Activated naive CD8-positive, alpha-beta T cell treated with anti-CD3 and anti-CD28 coated beads, Interleukin-2, amount 50 U/mL, for 24 hours (primary cell): ENCODE data around the gene ANKRD29.
A peak's percentile ranks its signal among the peaks of the same experiment; 100 is the strongest.

Source experiments
- ATAC-seq: fragments of 150-1000 bp; cut with Tn5 transposase; one replicate; pipeline ENCODE4 v1.10.0; 2021
- DNase-seq: peaks from one replicate; pipeline ENCODE4 v3.0.0; 2021
- H3K27ac Mint-ChIP-seq: one replicate; pipeline ENCODE4 v1.8.0; 2021; ENCODE audit warnings: mild to moderate bottlenecking, mixed read lengths
- H3K27me3 Mint-ChIP-seq: one replicate; pipeline ENCODE4 v1.8.0; 2021; ENCODE audit warnings: mixed read lengths
- H3K36me3 Mint-ChIP-seq: one replicate; pipeline ENCODE4 v1.8.0; 2021; ENCODE audit warnings: low read depth, mixed read lengths
- H3K4me1 Mint-ChIP-seq: one replicate; pipeline ENCODE4 v1.8.0; 2021; ENCODE audit warnings: mixed read lengths
- H3K4me3 Mint-ChIP-seq: one replicate; pipeline ENCODE4 v1.8.0; 2021; ENCODE audit warnings: mild to moderate bottlenecking, moderate library complexity, mixed read lengths
- H3K9me3 Mint-ChIP-seq: one replicate; pipeline ENCODE4 v1.8.0; 2021; ENCODE audit warnings: mixed read lengths

ANKRD29 gene

DNA sequence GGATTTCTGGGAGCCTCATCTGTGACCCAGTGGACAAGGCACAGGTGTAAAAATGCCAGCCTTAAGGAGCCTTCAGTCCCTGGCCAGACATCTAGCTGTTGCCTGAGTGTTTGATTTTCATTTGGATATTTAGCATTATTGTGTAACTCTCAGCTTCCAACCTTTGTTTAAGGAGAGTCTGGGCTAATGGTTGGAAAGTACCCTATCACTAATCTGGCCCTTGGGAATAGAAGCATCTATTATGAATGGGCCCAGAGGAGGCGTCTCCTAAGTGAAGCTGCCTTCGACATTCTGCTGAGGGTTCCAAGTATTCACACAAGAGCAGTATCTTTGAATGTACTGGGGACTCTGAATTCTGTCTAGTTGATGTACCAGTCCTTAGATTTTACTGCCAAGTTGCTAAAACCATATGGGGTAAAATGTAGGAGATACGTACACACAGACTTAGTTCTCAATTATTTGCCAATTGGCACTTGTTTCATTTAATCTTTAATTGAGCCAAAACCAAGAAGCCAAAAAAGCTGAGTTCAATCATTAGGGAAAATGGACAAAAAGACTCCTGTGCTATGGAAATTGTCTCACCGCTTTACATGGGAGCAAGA lies 7.2 kb upstream of the ANKRD29 start:
- Mint-ChIP-seq H3K27ac (no peak overlapping the region), H3K4me1 (peaks cover 10% of the 10 kb centered on the region), H3K4me3 (no peak overlapping the region), H3K36me3 (no peaks in the 10 kb centered on the region), H3K27me3 (peaks cover 3% of the 10 kb centered on the region), H3K9me3 (no peaks in the 10 kb centered on the region)
- no peak for ATAC-seq
- no peak for DNase-seq

- Mint-ChIP-seq H3K27ac (no peak overlapping the region), H3K4me1 (peaks cover 10% of the 10 kb centered on the region), H3K27me3 (peaks cover 8% of the 10 kb centered on the region)
Observed at GRCh38 chr18:23669202-23669766, 6.6 kb upstream of the ANKRD29 start.

GRCh38 chr18:23668731-23669130 lies 6.0 kb upstream of the ANKRD29 start:
- Mint-ChIP-seq H3K4me3 (no peak overlapping the region), H3K36me3 (no peaks in the 10 kb centered on the region), H3K4me1 (peaks cover 6% of the 10 kb centered on the region), H3K27ac (no peak overlapping the region), H3K9me3 (no peaks in the 10 kb centered on the region), H3K27me3 (peaks cover 8% of the 10 kb centered on the region)
- DNase-seq (no peak), ATAC-seq (no peak)

More at GRCh38 chr18:23669202-23669766, 6.6 kb upstream of the ANKRD29 start:
- Mint-ChIP-seq H3K4me3 (no peak overlapping the region), H3K36me3 (no peaks in the 10 kb centered on the region), H3K9me3 (no peaks in the 10 kb centered on the region)
- no peak for ATAC-seq
- DNase-seq = no peak

DNA sequence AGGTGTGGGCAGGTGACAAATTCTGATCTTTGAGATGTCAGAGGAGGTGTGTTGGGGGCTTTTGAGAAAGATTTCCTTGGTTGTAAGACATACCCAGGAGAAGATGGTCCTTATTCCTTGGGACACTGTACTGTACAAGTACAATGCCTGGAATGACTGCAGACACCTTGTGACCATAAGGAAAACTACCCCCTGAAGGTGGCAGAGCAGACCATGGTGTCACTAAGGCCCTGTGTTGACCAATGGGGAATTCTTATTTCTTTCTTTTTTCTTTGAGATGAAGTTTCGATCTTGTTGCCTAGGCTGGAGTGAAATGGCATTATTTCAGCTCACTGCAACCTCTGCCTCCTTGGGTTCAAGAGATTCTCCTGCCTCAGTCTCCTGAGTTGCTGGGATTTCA lies 4.4 kb upstream of the ANKRD29 start:
- H3K4me3 Mint-ChIP-seq = no peak overlapping the region
- H3K36me3 Mint-ChIP-seq = peaks cover 2% of the 10 kb centered on the region
- H3K27me3 Mint-ChIP-seq = peaks cover 18% of the 10 kb centered on the region
- ATAC-seq = no peak
- H3K27ac Mint-ChIP-seq = no peak overlapping the region
- no peaks in the 10 kb centered on the region for H3K9me3 Mint-ChIP-seq
- no peak for DNase-seq
- H3K4me1 Mint-ChIP-seq = peaks cover 10% of the 10 kb centered on the region

GRCh38 chr18:23664674-23665073 lies 2.0 kb upstream of the ANKRD29 start:
- no peaks in the 10 kb centered on the region for H3K9me3 Mint-ChIP-seq
- H3K27ac Mint-ChIP-seq = no peak overlapping the region
- ATAC-seq = no peak
- peaks cover 2% of the 10 kb centered on the region for H3K36me3 Mint-ChIP-seq
- peaks cover 16% of the 10 kb centered on the region for H3K4me1 Mint-ChIP-seq
- DNase-seq = no peak
- H3K27me3 Mint-ChIP-seq = peaks cover 33% of the 10 kb centered on the region
- no peak overlapping the region for H3K4me3 Mint-ChIP-seq

DNA sequence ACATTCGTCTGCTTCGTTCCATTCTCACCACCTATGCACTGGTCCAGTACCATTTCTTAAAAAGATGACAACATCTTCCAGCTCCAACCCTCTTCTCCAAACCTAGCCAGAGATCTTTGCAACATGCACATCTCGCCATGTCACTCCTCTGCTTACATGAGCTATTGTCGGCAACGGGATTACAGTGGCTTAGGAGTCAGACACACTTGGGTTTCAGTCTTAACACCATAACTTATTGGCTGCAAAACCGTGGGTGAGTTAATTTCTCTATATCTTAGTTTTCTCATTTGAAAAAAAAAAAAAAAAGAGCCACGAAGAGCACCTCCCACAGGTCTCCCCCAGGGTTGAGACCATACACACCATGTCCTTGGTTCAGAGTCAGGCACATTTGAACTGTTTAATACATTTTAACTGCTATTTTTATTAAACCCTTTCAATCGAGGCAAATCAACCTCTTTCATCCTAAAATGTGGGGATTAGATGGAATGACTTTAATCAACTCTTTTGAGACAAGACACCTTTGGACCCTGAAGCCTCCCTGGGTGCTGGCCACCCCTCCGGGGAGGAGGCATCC lies 889 bp downstream of the ANKRD29 start:
- DNase-seq (no peak), ATAC-seq (peak; percentile 23)
- Mint-ChIP-seq H3K27ac (no peak overlapping the region), H3K9me3 (no peaks in the 10 kb centered on the region), H3K4me3 (peak overlapping the region; percentile 69), H3K36me3 (peaks cover 2% of the 10 kb centered on the region), H3K27me3 (peaks cover 46% of the 10 kb centered on the region), H3K4me1 (peaks cover 16% of the 10 kb centered on the region)

GRCh38 chr18:23658285-23658684 lies 4.4 kb downstream of the ANKRD29 start:
- DNase-seq (no peak), ATAC-seq (no peak)
- H3K27me3 Mint-ChIP-seq = peaks cover 38% of the 10 kb centered on the region

GRCh38 chr18:23652232-23652631 lies 10.5 kb downstream of the ANKRD29 start:
- ATAC-seq (no peak), DNase-seq (no peak)
- Mint-ChIP-seq H3K4me1 (no peaks in the 10 kb centered on the region), H3K27me3 (no peaks in the 10 kb centered on the region), H3K4me3 (no peak overlapping the region), H3K36me3 (no peaks in the 10 kb centered on the region), H3K27ac (no peak overlapping the region), H3K9me3 (no peaks in the 10 kb centered on the region)

More at GRCh38 chr18:23658285-23658684, 4.4 kb downstream of the ANKRD29 start:
- Mint-ChIP-seq H3K9me3 (no peaks in the 10 kb centered on the region), H3K4me1 (peaks cover 14% of the 10 kb centered on the region), H3K36me3 (peaks cover 2% of the 10 kb centered on the region), H3K27ac (no peak overlapping the region), H3K4me3 (no peak overlapping the region)

- Mint-ChIP-seq H3K36me3 (no peaks in the 10 kb centered on the region), H3K4me3 (no peak overlapping the region), H3K9me3 (no peaks in the 10 kb centered on the region), H3K27ac (no peak overlapping the region), H3K4me1 (no peaks in the 10 kb centered on the region), H3K27me3 (no peaks in the 10 kb centered on the region)
- no peak for ATAC-seq
- DNase-seq = no peak
Observed at GRCh38 chr18:23650968-23651927, 11.5 kb downstream of the ANKRD29 start.

GRCh38 chr18:23648940-23649607 lies 13.6 kb downstream of the ANKRD29 start:
- Mint-ChIP-seq H3K27me3 (no peaks in the 10 kb centered on the region), H3K36me3 (no peaks in the 10 kb centered on the region), H3K27ac (no peak overlapping the region), H3K4me1 (no peaks in the 10 kb centered on the region), H3K4me3 (no peak overlapping the region), H3K9me3 (no peaks in the 10 kb centered on the region)
- DNase-seq (no peak), ATAC-seq (no peak)

DNA sequence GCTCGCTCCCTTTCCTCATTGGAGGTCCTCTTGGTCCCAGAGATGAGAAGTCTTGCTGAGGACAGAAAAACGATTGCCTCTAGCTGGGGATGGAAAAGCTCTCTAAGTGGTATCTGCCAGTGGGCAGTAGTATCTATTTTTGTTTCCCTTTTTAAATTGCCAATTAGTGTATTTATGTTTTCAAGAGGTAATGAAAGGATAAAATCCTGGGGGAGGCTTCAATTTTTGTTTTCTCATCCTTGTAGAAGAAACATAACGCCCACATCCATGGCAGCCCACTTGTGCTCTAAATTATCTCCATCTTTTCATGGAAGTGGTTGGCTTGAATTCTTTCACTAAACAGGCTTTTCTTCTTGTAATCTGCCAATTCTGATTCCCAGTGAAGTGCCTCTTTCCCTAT lies 14.3 kb downstream of the ANKRD29 start:
- Mint-ChIP-seq H3K27me3 (no peaks in the 10 kb centered on the region), H3K36me3 (no peaks in the 10 kb centered on the region), H3K4me1 (no peaks in the 10 kb centered on the region), H3K4me3 (no peak overlapping the region), H3K9me3 (no peaks in the 10 kb centered on the region), H3K27ac (no peak overlapping the region)
- no peak for DNase-seq
- no peak for ATAC-seq

DNA sequence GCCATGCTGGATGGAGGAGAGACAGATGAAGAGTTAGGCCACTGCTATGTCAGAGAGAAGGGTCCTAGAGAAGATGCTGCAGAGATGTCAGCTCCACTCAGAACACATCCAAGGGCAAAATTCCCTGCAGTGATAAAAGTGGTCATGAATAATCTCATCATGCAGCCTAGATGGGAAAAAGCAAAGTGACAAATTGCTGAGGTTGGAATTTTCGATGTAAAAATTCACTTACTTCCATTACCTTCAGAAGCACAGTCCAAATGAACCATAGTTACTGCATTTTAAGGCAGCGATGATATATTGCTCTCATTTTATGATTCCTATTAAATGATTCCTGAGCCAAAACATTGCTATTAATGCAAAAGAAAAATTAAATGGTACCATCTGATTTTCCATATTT lies 16.4 kb downstream of the ANKRD29 start:
- no peak for DNase-seq
- ATAC-seq = no peak
- Mint-ChIP-seq H3K36me3 (no peaks in the 10 kb centered on the region), H3K4me3 (no peak overlapping the region), H3K27ac (no peak overlapping the region), H3K4me1 (no peaks in the 10 kb centered on the region), H3K27me3 (no peaks in the 10 kb centered on the region), H3K9me3 (no peaks in the 10 kb centered on the region)

GRCh38 chr18:23645568-23646175 lies 17.0 kb downstream of the ANKRD29 start:
- H3K4me3 Mint-ChIP-seq = no peak overlapping the region
- ATAC-seq = no peak
- no peak overlapping the region for H3K27ac Mint-ChIP-seq
- H3K36me3 Mint-ChIP-seq = no peaks in the 10 kb centered on the region
- no peak for DNase-seq
- H3K9me3 Mint-ChIP-seq = no peaks in the 10 kb centered on the region
- H3K27me3 Mint-ChIP-seq = no peaks in the 10 kb centered on the region
- H3K4me1 Mint-ChIP-seq = no peaks in the 10 kb centered on the region
